Subcutaneous adipose tissue (tissue), 4 donors: ENCODE measurements around the gene HSD3B2. TPM values are rescaled to one million over a fixed set of nuclear protein-coding genes. Genes with fewer than 3 reads are reported as not detected.

Experiments
- total RNA-seq, 4 donors: library from RNA; depleted of rRNA; stranded (reverse); fragments of >200 nt; gene quantifications; one replicate each; pipeline ENCODE4 v1.1.0, GENCODE V29; 2016
- TF ChIP-seq, protein P1 (sequence below): fragments of 450-650 bp; IDR thresholded peaks from one replicate; pipeline ENCODE4 v1.5.1; 2016; ENCODE audit warnings: low read depth, mild to moderate bottlenecking, control low read depth, antibody characterized with exemption, moderate library complexity

The HSD3B2 gene
- total RNA-seq, 4 donors from 2014 or later = not detected

DNA sequence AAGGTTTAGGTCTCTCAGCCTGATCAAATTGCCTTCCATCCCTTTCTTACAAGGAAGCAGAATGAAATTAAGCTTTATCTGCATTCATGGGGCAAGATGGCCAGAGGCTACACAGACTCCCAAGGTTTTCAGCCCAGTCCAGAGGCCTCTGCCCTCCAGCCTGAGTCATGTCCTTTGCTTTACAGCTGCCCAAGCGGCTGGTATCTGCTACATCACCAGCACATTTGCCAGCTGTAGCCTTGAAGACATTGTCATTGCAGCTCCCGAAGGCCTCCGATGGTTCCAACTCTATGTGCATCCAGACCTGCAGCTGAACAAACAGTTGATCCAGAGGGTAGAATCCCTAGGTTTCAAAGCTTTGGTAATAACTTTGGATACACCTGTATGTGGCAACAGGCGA is 30.4 kb upstream of the HSD3B2 start:
- TF ChIP-seq, protein P1, sequence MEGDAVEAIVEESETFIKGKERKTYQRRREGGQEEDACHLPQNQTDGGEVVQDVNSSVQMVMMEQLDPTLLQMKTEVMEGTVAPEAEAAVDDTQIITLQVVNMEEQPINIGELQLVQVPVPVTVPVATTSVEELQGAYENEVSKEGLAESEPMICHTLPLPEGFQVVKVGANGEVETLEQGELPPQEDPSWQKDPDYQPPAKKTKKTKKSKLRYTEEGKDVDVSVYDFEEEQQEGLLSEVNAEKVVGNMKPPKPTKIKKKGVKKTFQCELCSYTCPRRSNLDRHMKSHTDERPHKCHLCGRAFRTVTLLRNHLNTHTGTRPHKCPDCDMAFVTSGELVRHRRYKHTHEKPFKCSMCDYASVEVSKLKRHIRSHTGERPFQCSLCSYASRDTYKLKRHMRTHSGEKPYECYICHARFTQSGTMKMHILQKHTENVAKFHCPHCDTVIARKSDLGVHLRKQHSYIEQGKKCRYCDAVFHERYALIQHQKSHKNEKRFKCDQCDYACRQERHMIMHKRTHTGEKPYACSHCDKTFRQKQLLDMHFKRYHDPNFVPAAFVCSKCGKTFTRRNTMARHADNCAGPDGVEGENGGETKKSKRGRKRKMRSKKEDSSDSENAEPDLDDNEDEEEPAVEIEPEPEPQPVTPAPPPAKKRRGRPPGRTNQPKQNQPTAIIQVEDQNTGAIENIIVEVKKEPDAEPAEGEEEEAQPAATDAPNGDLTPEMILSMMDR = no peak

GRCh38 chr1:119385650-119386049 is 29.3 kb upstream of the HSD3B2 start:
- TF ChIP-seq, protein P1 = no peak

DNA sequence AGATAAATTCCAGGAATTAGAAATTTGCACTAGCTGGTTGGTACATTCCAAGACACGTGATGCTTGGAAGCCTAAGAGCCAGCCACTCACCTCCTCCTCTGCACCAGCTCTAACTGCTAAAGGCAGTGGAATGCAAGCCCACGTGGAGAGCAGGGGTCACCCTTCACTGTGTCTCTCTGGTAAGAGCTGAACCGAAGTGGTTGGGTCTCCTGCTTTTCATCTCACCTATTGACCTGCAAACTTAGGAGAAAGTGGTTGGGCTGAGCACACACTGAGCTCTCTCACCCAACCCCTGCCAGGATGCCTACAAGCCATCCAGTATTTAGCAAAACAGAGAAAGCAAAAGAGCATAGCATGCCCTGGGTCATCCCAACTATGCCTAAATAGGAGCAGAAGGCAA is 27.1 kb upstream of the HSD3B2 start:
- TF ChIP-seq, protein P1 = no peak

DNA sequence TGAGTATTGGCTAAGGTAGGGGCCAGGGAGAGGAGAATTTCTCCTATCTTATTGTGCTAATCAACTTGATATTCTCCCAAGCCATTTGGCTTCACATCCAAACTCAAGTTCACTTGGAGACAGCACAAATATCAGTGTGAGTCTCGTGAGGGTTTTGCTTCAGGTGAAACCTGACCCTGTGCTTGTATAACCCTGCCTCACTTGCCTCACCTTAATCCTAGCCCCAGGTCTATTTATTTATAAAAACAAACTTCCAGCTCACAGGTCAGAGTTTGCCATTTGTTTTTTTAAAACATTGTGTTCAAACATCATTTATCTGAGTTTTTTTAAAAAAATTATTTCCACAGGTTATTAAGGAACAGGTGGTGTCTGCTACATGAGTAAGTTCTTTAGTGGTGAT is 26.5 kb upstream of the HSD3B2 start:
- TF ChIP-seq, protein P1 = no peak

GRCh38 chr1:119390526-119390925 is 24.4 kb upstream of the HSD3B2 start:
- TF ChIP-seq, protein P1 = no peak

DNA sequence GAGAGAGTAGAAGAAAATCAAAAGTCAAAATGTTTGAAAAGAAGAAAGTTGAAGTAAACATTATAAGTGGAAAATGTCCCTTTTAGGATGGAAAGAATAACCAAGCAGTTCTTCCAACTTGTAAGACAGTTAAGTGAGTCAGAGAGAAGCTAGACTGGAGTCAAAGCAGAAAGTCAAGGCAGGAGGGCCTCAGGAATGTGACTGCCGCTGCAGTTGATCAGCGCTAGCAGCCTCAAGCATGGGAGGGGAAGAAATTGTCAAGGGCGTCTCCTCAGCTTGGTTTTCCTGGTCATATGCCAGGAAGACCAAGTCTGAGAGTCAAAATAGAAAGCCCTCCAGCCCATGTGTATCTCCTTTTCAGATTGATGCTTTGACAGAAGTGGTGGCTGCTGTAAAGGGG is 23.2 kb upstream of the HSD3B2 start:
- TF ChIP-seq, protein P1 = no peak

DNA sequence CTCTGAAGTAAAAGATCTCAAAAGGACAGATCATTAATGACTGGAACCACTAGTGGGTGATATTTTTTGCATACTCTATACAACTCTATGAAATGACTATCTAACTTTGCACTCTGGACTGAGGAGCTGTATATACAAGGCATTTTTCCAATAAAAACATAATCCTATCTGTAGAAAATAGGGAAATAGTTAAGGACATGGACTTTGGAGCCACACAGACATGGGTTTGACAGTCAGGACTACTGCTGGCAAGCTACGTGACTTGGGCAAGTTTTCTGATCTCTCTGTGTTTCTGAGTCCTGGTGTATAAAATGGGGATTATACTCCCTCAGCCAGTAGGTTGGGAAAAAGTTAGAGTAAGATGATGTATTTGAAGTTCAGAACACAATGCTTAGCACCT is 20.9 kb upstream of the HSD3B2 start:
- TF ChIP-seq, protein P1 = no peak
